H4 (cell line): ENCODE results near the gene TELO2. TPM values are rescaled to one million over a fixed set of nuclear protein-coding genes. Genes with fewer than 3 reads are reported as not detected.
"Not testable (repeated sequence)": the region's sequence is repeated elsewhere in the genome, so short reads cannot be mapped to it uniquely, and the experiment has no call there.

ENCODE experiments used
- DNase-seq: peaks from one replicate; pipeline ENCODE4 v3.0.0-alpha.2; 2015; ENCODE audit warnings: low spot score
- total RNA-seq: library from RNA; depleted of rRNA; stranded (reverse); fragments of >200 nt; shearing (Covaris generic); gene quantifications from 2 replicates; pipeline ENCODE4 v1.2.3, GENCODE V29; 2014

The TELO2 gene
- total RNA-seq, 1 experiment from 2014 or later, result 3.6 TPM

DNA sequence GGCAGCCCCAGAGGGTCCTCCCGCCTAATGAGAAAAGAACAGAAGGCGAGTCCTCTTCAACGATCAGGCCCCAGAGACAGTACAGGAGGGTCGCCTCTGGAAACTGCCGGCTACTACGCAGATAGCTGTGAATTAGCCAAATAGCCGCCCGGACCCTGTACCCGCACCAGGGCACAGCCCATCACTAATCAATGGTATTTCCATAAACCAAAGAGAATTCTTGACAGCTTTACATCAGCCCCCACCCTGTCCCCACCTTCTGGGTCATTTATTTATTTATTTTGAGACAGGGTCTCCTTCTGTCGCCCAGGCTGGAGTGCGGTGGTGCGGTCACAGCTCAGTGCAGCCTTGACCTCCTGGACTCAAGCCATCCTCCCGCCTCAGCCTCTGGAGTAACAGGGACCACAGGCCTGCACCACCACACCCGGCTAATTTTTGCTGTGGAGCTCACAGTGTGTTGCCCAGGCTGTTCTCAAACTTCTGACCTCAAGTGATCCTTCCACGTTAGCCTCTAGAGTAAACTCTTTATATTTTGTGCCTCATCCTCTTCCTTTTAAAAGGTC is 17.5 kb upstream of the TELO2 start:
- DNase-seq, result no peak

DNA sequence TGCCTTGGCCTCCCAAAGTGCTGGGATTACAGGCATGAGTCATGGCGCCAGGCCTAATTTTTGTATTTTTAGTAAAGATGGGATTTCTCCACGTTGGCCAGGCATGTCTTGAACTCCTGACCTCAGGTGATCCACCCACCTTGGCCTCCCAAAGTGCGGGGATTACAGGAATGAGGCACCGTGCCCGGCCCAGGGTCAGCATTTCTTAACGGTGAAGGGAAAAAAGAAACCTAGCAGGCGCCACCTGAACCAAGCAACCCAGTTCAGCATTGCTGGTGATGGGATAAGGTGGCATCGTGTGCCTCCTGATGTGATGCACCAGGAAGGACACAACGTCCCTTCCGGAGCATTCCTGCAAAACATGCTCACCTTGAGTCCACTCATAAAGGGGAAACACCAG is 16.1 kb upstream of the TELO2 start:
- DNase-seq, result no peak

DNA sequence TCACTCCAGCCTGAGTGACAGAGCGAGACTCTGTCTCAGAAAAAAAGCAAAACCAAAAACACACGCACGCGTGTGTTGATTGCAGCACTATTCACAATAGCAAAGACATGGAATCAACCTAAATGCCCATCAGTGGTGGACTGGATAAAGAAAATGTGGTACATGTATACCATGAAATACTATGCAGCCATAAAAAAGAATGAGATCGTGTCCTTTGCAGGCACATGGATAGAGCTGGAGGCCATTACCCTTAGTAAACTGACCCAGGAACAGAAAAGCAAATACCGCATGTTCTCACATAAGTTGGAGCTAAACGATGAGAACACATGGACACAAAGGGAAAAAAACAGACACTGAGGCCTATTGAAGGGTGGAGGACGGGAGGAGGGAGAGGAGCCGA is 14.2 kb upstream of the TELO2 start:
- not testable (repeated sequence) for DNase-seq

DNA sequence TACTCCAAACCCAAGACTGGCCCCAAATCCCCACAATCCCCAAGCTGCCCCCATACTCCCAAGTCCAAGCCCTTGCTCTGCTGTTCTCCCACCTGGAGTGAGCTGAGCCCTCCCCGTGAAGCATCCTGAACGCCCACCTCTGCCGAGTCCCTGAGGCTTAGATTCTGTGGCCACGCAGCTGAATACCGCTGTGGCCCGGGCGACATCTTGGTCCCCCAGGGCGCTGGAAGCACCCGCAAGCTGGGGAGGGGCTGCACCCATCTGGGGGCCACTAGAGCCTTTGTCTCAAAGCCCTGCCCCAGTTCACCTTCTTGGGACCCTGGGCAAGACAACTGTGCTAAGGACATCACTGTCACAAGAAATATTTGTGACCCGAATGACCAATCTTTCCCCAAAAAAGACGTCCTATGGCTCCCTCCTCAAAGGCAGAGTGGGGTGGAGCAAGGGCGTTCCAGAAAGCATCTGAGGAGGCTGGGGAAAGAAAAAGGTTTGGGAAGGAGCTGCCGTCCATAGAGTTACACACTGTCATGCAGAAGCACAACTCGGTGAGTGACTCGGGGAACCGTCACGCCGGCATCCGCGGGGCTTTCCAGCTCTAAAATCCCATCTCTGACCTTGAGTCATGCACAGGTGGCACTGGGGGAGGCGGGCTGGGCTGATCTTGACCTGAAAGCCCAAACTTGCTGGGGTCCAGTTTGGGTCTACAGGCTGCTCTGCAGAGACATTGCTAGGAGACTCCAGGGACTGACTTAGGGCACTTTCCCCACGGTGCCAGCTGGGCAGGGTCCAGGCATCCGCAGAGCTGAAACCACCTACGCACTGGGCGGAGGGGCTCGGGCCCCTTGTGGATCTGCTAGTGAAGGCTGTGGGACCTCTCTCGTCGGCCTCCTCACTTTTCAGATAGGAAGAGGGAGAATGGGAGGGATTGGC is 11.0 kb upstream of the TELO2 start:
- no peak for DNase-seq

DNA sequence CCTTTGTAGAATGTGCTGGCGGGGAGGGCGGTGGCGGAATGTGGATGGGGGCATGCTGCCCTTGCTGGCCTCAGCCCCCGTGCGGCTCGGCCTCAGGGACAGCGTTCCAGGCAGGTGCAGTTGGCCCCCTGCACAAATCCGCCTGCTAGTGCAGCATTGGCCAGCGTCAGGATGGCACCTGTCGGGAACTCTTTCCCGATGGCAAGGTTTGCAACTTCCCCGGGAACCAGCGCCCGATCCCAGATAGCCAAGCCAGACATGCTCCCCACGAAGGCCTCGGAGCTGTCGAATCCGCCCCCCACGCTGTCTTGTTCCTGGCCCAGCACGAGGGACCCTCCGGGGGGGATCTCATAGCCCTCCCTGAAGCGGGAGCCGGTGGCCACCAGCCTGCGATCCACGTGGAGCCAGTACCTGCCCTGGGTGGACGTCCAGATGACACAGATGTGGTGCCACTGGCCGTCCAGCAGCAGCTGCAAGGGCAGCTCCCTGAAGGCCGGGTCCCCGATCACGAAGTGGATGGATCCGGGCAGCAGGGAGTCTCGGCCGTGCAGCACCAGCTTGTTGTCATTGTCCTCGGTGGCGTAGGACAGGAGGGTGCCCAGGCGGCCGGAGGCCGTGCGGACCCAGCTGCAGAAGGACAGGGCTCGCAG is 7.2 kb upstream of the TELO2 start:
- no peak for DNase-seq

DNA sequence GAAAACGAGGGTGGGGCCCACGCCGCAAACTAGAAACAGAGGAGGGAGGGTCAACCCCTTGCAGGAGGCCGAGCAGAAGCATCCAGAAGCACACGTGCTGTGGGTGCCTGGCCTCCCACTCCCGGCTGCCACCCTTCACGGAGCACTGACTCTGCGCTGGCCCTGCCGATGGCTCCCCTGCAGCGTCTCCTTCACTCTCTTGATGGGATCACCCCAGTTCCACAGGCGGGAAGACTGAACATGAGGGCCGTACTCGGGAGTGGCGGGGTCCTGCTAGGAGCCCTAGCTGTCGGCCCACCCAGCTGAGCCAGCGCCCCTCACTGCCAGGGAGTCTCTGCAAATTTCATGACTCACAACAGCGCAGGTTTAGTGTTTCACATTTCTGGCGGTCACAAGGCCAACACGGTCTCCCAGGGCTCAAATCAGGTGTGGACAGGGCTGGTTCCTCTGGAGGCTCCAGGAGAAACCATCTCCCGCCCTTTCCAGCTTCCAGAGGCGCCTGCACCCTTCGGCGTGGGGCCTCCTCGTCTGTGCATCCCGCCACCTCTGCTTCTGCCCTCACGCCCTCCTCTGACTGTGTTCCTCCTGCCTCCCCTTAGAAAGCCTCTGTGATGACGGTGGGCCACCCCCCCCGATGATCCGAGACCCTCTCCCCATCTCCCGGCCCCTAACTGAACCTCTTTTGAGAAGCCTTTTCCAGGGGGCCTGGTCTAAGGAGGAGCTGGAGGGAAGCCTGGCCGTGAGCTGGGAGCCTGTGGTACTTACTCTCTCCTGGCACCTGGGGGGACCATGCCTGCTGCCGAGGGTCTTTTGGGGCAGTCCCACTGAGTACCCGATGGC is 6.4 kb upstream of the TELO2 start:
- DNase-seq, result no peak

DNA sequence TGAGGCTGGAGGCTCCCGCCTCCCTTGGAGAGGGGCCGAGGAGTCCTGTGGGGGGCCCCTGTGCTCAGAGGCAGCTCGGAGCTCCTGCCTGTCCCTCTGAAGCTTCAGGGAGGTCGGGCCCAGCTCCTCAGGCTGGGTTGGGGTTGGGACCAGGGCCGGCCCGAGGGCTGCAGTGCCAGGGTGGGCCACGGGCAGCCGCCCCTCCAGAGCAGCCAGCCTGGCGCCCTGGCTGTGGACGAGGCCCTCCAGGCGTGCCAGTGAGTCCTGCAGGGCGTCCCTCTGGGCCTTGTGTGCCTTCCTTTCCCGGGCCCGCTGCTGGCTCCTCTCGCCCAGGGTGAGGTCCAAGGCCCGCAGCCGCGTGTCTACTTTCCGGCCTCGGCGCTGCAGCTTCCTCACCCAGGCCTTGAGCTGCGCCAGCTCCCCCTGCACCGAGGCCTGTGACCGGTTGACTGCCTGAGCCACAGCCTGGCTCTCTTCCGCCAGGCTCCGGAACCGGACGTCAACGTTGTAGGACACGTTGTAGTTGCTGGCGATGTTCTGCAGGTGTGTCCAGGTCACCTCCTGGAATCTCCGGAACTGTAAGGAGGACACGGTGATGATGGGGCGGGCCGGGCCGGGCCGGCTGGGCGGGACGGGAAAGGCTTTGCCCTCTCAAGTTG is 5.6 kb upstream of the TELO2 start:
- no peak for DNase-seq

DNA sequence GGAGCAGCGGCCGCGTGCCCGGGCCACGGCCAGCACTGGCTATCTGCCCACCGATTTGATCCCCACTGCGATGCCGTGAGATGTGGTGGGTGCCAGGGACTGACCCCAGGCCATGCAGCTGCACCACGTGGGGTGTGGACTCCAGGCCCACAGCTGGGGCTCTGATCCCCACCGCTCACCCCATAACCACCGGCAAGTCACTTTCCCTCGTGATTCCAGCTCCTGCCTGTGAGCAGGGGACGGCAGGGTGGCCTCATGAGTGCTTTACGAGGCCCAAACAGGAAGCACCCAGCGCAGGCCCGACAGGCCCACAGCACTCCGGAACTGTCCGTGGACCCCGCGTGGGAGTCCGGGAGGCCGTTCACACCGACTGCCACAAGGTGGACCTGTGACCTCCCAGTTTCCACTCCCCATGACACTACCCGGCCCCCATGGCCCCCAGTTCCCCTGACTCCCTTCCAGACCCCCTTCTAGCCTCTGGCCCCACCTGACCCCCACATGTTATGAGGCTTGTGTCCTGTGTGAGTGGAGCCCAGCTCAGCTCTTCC is 5.0 kb upstream of the TELO2 start:
- DNase-seq, result no peak

DNA sequence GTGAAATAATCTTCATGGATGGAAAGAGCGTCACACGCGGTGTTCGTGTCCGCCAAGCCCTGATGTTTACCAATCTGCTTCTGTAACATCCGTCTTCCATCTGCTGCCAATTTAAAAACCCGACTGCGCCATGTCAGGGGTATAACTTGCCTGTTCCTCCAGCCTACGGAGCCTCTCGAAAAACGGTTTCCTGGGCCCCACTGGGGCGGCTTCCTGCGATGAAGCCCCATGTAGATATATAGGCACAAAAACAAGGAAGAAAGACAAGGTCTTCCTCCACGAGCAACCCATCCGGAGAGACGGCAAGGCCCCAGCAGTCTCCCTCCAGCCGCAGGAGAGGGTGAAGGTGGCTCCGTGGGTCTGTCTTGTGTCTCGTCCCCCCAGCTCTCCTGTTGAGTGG is 4.5 kb upstream of the TELO2 start, which contains the start of gene PTX4:
Gene PTX4 (minus strand): TSS at position 326 of the 400 bp plus-strand sequence. CDS start 35 bp downstream, at position 291.
- no peak for DNase-seq

DNA sequence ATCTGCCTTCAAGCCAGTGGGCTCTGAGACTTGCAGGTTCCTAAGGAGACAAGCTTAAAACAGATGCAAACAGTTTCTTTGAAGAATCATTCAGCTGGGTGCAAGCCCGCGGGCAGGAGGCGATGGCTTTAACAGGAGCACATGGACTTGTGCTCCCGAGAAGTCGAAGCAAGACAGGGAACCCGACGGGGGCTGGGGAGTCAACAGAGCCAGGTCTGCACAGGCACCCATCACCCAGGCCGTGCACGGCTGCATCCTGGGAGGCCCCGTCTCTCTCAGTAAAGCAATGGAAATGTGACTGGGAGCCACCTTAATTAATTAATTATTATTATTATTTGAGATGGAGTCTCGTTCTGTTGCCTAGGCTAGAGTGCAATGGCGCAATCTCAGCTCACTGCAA is 4.1 kb upstream of the TELO2 start:
- no peak for DNase-seq

DNA sequence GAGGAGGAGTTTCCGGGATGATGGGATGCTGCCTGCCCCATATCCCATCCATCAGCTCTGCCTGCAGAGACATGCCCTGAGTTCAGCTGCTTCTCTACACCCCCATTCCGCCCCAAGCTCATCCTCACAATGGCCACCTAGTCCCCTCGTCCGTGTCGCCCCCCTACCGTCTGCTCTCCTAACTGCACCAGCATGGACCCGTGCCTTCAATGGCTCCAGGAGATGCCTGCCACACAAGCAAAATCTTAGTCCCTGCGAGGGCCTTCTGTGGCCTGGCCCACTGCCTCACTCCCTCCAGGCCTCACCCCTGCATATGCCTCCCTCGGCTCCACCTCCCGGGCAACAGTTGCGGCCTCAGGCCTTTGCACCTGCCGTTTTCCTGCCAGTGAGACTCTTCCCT is 1.8 kb upstream of the TELO2 start:
- DNase-seq, result no peak

DNA sequence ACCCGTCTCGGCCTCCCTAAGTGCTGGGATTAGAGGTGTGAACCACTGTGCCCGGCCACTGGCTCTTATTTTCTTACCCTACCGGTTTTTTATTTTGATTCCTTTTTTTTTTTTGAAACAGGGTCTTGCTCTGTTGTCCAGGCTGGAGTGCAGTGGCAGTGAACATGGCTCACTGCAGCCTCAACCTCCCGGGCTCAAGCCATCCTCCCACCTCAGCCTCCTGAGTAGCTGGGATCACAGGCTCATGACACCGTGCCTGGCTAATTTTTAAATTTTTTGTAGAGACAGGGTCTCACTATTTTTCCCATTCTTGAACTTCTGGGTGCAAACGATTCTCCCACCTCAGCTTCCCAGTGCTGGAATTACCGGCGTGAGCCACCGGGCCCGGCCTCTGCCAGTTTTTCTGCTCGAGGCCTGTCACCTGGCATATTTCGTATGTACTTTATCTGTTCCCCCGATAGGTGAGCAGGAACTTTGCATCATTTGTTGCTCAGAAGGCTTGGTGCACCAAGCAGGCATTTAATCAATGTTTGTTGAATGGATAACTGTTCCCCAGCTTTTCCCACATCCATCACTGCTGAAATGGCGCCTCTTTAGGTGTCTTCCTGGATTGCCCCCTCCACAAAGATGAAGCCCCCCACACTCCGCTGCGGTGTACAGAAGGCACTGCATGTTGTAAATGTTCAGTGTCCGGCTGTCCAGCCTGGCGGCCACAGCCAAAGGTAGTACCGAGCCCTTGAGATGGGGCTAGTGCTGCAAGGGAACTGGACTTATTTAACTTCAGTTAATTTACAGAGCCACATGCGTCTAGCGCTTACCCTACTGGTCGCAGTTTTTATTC is 858 bp upstream of the TELO2 start:
- no peak for DNase-seq

DNA sequence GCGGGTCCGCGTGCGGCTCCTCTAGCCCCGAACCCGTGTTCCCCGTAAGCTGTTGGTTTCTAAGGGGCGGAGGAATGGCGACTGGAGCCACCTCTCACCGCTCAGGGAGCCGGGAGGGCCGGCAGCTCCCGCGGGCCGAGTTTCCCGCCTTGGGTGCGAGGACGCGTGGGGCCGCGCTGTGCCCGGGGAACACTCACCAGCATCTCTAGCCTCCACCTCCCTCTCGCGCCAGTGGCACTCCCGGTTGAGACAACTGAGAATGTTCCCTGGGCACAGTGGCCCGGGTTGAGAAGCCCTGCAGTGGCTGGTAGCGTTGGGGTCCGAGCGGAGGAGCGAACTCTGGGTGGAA is 560 bp downstream of the TELO2 start:
- no peak for DNase-seq

DNA sequence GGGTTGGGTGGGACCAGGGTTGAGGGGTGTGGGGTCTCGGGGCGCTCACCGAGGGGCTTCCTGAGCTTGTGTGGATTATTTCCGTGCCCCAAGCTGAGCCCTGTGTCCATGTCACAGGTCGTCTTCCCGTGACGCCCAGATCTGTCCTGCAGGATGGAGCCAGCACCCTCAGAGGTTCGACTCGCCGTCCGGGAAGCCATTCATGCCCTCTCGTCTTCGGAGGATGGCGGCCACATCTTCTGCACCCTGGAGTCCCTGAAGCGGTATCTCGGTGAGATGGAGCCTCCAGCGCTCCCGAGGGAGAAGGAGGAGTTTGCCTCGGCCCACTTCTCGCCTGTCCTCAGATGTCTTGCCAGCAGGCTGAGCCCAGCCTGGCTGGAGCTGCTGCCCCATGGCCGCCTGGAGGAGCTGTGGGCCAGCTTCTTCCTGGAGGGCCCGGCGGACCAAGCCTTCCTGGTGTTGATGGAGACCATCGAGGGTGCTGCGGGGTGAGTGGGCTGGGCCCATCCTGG is 1.0 kb downstream of the TELO2 start:
- DNase-seq, result no peak

DNA sequence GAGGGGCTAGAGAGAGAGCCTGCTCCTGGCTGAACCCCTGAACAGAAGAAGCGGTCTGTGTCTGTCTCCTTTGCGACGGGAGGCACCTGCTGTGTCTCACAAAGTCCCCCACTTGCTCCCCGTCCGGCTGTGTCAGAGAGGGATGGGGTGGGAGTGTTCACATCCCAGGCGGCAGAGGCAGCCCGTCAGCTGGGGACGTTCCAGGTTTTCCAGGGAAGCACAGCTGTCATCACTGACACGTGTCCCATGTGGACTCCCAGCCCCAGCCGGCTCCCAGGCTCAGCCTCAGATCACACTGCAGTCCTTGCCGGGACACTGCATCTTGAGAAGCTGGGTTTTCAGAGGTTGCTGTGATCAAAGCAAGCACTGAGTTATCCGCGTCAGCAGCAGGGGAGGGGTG is 1.6 kb downstream of the TELO2 start:
- no peak for DNase-seq

DNA sequence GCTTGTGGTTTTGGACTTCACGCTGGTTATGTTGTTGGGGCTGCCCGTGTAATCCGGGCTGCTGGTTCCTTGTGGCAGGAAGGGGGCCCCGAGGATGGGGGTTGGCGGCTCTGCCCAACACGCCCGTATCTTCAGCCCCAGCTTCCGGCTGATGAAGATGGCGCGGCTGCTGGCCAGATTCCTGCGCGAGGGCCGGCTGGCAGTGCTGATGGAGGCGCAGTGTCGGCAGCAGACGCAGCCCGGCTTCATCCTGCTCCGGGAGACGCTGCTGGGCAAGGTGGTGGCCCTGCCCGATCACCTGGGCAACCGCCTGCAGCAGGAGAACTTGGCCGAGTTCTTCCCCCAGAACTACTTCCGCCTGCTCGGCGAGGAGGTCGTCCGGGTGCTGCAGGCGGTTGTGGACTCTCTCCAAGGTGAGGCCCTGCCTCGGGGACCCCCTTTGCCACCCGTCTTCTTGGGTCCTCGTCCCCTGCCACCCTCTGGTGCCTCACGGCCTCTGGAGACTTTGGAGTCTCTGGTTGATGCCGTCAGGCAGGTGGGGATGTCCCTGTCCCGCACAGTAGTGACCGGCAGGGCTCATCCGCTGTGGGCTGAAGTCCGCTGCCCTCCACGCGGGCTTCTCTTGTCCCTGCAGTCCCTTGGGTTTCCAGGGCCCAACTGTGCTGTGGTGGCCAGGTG is 2.2 kb downstream of the TELO2 start:
- no peak for DNase-seq

DNA sequence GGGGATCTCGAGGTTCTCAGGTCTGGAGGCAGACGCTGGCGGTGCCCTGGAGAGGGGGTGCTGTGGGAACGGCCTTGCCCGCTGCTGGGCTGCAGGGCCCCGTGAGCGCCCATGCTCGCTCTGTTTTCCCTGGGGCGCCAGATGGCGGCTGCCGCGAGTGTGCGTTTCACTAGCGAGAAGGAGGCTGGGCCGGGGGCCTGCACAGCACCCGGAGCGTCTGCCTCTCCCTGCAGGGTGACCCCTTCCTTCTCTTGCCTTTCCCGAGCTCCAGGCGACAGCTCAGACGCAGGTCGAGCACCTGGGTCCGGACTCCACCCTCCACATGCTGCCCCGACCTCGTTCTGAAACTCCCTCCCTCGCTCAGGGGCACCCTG is 2.7 kb downstream of the TELO2 start:
- DNase-seq, result no peak

DNA sequence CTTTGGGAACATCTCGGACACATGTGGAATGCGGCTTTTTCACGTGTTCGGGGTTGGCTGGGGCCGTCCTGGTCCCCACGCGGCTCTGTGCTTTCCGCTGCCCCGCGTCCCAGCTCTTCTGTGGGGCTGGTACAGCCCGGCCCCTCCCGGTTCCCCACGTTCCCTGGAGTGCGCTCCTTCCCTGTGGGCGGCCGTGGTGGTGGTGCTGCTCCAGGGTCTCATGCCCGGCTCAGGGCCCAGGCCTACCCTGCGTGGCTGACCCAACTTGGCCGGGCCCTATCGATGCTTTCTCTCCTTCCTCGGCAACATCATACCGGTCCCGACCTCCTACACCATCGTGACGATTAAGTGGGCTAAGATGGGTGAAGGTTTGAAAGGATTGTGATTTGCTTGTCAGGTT is 3.3 kb downstream of the TELO2 start:
- DNase-seq, result no peak

DNA sequence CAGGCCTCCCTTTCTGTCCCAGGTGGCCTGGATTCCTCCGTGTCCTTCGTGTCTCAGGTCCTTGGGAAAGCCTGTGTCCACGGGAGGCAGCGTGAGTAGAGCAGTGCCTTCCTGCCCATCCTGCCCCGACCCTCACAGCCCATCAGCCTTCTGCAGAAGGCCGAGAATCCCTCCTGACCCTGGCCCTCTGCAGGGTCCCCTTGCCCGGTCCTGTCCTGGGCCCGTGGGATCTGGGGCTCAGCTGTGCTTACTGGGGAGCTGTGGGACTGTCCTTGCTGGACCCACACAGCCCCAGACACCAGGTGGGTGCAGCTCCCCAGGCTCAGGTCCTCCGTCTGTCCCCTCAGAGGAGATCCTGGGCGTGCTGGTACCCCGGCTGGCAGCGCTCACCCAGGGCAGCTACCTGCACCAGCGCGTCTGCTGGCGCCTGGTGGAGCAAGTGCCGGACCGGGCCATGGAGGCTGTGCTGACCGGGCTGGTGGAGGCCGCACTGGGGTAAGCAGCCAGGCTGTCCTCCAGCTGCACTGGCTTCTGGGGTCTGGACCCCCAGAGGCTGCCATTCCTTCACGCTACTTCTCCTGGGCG is 3.9 kb downstream of the TELO2 start:
- no peak for DNase-seq
